ENCODE results near the gene CLCN1. TPM values are rescaled to one million over a fixed set of nuclear protein-coding genes. Genes with fewer than 3 reads are reported as not detected.
A peak's percentile ranks its signal among the peaks of the same experiment; 100 is the strongest.

The CLCN1 gene
- total RNA-seq, 4 donors from 2014 or later, result 0.64 TPM; not detected in 3

- DNase-seq (ENCODE audit: low spot score in 2 of 2), result no peak
- Histone ChIP-seq H3K27me3 (peaks cover 33% of the 10 kb centered on the region), H3K27ac (no peak overlapping the region), H3K4me1 (peaks cover 6% of the 10 kb centered on the region), H3K9me3 (no peaks in the 10 kb centered on the region), H3K4me3 (no peak overlapping the region), H3K36me3 (no peaks in the 10 kb centered on the region)
- no peak for TF ChIP-seq EP300 (IDR thresholded peaks at IDR 0.05)
- TF ChIP-seq POLR2A (IDR thresholded peaks at IDR 0.05), result no peak
- no peak for TF ChIP-seq CTCF (IDR thresholded peaks at IDR 0.05)
- no peak for TF ChIP-seq POLR2AphosphoS5 (IDR thresholded peaks at IDR 0.05)
- WGBS, result 95% methylated on average over 10 of the region's 13 CpGs
Measured at GRCh38 chr7:143356414-143357050, 40.6 kb downstream of the CLCN1 start.

GRCh38 chr7:143358626-143359025 is 42.7 kb downstream of the CLCN1 start:
- no peak for DNase-seq (ENCODE audit: low spot score in 2 of 2)
- no peaks in the 10 kb centered on the region for H3K36me3 ChIP-seq
- TF ChIP-seq EP300 (IDR thresholded peaks at IDR 0.05) (no peak), CTCF (IDR thresholded peaks at IDR 0.05) (no peak), POLR2A (IDR thresholded peaks at IDR 0.05) (no peak), POLR2AphosphoS5 (IDR thresholded peaks at IDR 0.05) (no peak)
- no peak overlapping the region for H3K27ac ChIP-seq
- peaks cover 21% of the 10 kb centered on the region for H3K4me1 ChIP-seq
- H3K9me3 ChIP-seq, result no peaks in the 10 kb centered on the region
- WGBS, result 89% methylated on average over 12 of the region's 12 CpGs
- no peak overlapping the region for H3K4me3 ChIP-seq
- H3K27me3 ChIP-seq, result peaks cover 49% of the 10 kb centered on the region

- TF ChIP-seq POLR2AphosphoS5 (IDR thresholded peaks at IDR 0.05) (no peak), CTCF (IDR thresholded peaks at IDR 0.05) (no peak), POLR2A (IDR thresholded peaks at IDR 0.05) (no peak), EP300 (IDR thresholded peaks at IDR 0.05) (no peak)
- Histone ChIP-seq H3K4me1 (peaks cover 21% of the 10 kb centered on the region), H3K27me3 (peaks cover 53% of the 10 kb centered on the region), H3K27ac (no peak overlapping the region), H3K36me3 (no peaks in the 10 kb centered on the region), H3K9me3 (no peaks in the 10 kb centered on the region), H3K4me3 (no peak overlapping the region)
- DNase-seq (ENCODE audit: low spot score in 2 of 2), result no peak
- 87% methylated on average over 11 of the region's 11 CpGs for WGBS
Measured at GRCh38 chr7:143359771-143360353, 44.0 kb downstream of the CLCN1 start.

GRCh38 chr7:143360788-143361551 is 45.1 kb downstream of the CLCN1 start:
- Histone ChIP-seq H3K36me3 (no peaks in the 10 kb centered on the region), H3K27me3 (peaks cover 53% of the 10 kb centered on the region), H3K9me3 (no peaks in the 10 kb centered on the region), H3K4me3 (peak overlapping the region; percentile 70), H3K4me1 (peaks cover 21% of the 10 kb centered on the region), H3K27ac (no peak overlapping the region)
- DNase-seq (ENCODE audit: low spot score in 2 of 2), result no peak
- 38% methylated on average over 19 of the region's 19 CpGs for WGBS
- TF ChIP-seq EP300 (IDR thresholded peaks at IDR 0.05) (no peak), POLR2A (IDR thresholded peaks at IDR 0.05) (no peak), CTCF (IDR thresholded peaks at IDR 0.05) (no peak), POLR2AphosphoS5 (IDR thresholded peaks at IDR 0.05) (no peak)

GRCh38 chr7:143361552-143362130 is 45.7 kb downstream of the CLCN1 start:
- WGBS, result 4% methylated on average over 17 of the region's 46 CpGs
- peaks cover 53% of the 10 kb centered on the region for H3K27me3 ChIP-seq
- DNase-seq (ENCODE audit: low spot score in 2 of 2), result no peak
- no peaks in the 10 kb centered on the region for H3K9me3 ChIP-seq
- no peak overlapping the region for H3K27ac ChIP-seq
- H3K4me1 ChIP-seq, result peaks cover 21% of the 10 kb centered on the region
- no peaks in the 10 kb centered on the region for H3K36me3 ChIP-seq
- TF ChIP-seq EP300 (IDR thresholded peaks at IDR 0.05) (no peak), CTCF (IDR thresholded peaks at IDR 0.05) (no peak), POLR2A (IDR thresholded peaks at IDR 0.05) (no peak), POLR2AphosphoS5 (IDR thresholded peaks at IDR 0.05) (no peak)
- H3K4me3 ChIP-seq, result peak overlapping the region; percentile 70

Measured in suprapubic skin (tissue), 4 donors.